Heart right ventricle (tissue), 16 donors: ENCODE data around the gene WDR1. TPM values are rescaled to one million over a fixed set of nuclear protein-coding genes. Genes with fewer than 3 reads are reported as not detected.

Experiments
- ATAC-seq, 8 donors: fragments of 200-7000 bp; cut with Tn5 transposase; one replicate each; pipeline ENCODE4 v1.9.1; 2020; ENCODE audit warnings: mild to moderate bottlenecking in 8 of 8, moderate library complexity in 8 of 8, moderate number of reproducible peaks in 1 of 8
- DNase-seq, 2 donors: peaks; one replicate each; pipeline ENCODE4 v3.0.0-alpha.2; 2020
- H3K27ac ChIP-seq, 10 donors: fragments of 200-600 bp; sonication (generic) in 2 of 10; one replicate each; pipeline versions ENCODE4 v1.5.0 to v1.8.0; 2020 to 2022; ENCODE audit warnings: mild to moderate bottlenecking in 3 of 10
- H3K27me3 ChIP-seq, 7 donors: fragments of 200-600 bp; one replicate each; pipeline ENCODE4 v1.8.0; 2021 to 2022; ENCODE audit warnings: mild to moderate bottlenecking in 2 of 7
- H3K36me3 ChIP-seq, 9 donors: fragments of 200-600 bp; sonication (generic) in 1 of 9; one replicate each; pipeline versions ENCODE4 v1.5.0 to v1.8.0; 2020 to 2022; ENCODE audit warnings: mild to moderate bottlenecking in 2 of 9
- H3K4me1 ChIP-seq, 9 donors: fragments of 200-600 bp; sonication (generic) in 1 of 9; one replicate each; pipeline versions ENCODE4 v1.5.0 to v1.8.0; 2020 to 2022; ENCODE audit warnings: mild to moderate bottlenecking in 4 of 9
- H3K4me3 ChIP-seq, 10 donors: fragments of 200-600 bp; sonication (generic) in 2 of 10; one replicate each; pipeline versions ENCODE4 v1.5.0 to v1.8.0; 2020 to 2022; ENCODE audit warnings: mild to moderate bottlenecking in 7 of 10, moderate library complexity in 2 of 10
- H3K9me3 ChIP-seq, 11 donors: fragments of 200-600 bp in 10 of 11; sonication (generic) in 2 of 11; one replicate each; pipeline versions ENCODE4 v1.5.0 to v1.8.0; 2013 to 2022; ENCODE audit warnings: mild to moderate bottlenecking in 2 of 11, control low read depth in 1 of 11, moderate library complexity in 1 of 11
- WGBS, 2 donors: extraction: QIAGEN DNeasy Blood & Tissue Kit; methylation state at CpG; one replicate each; pipeline ENCODE4 v1.1.7; 2013; ENCODE audit warnings: inconsistent platforms in 1 of 2; 5-methylcytosine and 5-hydroxymethylcytosine counted together
- intact Hi-C, 10 donors: fragments of 100-400 bp; cut with DNase I; formaldehyde crosslinking; loops; one replicate each; pipeline versions ENCODE4 v1.11.1 to v1.14.2; 2022
- polyA plus RNA-seq, 2 donors: library from polyadenylated mRNA; stranded (reverse); fragments of 200-250 nt; gene quantifications; one replicate each; pipeline ENCODE4 v1.2.3, GENCODE V29; 2013
- total RNA-seq, 10 donors: library from RNA; stranded (reverse); fragmentation: NEBNext Ultra II Directional in 3 of 10; extraction: Animal tissue kit (Norgen Biotek cat#: 25700) in 3 of 10; gene quantifications; one replicate each; pipeline versions ENCODE4 v1.2.1 to v1.2.4, GENCODE V29; 2021 to 2023
- TF ChIP-seq, protein P1 (sequence below), 9 donors: fragments of 200-600 bp; sonication (generic) in 2 of 9; IDR thresholded peaks; one replicate each; pipeline versions ENCODE4 v1.5.0 to v1.8.0; 2021 to 2022; ENCODE audit warnings: antibody characterized with exemption in 9 of 9, mild to moderate bottlenecking in 5 of 9, moderate library complexity in 1 of 9
- donor health status: Arrhythmogenic right ventricular cardiomyopathy.
- donor health status: ischemic (EF 13 %, LVEDD 7.1; RV severe dilation, severe dysfunction).
- donor health status: healthy with polysubstance abuse.
- donor health status: DM: no; HTN: yes; CAD: no.
- donor health status: DM: no; HTN: no; CAD: no.
- donor health status: ischemic (EF 25% LVEDD 6.9; RV normal size, moderate dysfunction).
- donor health status: ischemic (EF 25% LVEDD 5.7; RV mildly dilated, moderate dysfunction).
- donor health status: healthy.
- donor health status: DM: yes; HTN: yes; CAD: no.
- donor health status: Ischemic cardiomyopathy.
- donor health status: ischemic (EF 35%, LVEDD 5.7; RV mildly dilated, moderate dysfunction).
- donor health status: nonischemic (EF 11% LVEDD 7.7; RV severe dilation, severe dysfunction).
- donor health status: DM: yes; HTN: yes; CAD: no.
- donor health status: PGD.
- donor health status: ischemic (EF 29% LVEDD 5.4; RV normal size, mild dysfunction).
- donor health status: nonischemic (EF 23%, LVEDD 6.1; RV moderate dilation, normal function).

WDR1 gene
- total and polyA plus RNA-seq, 12 donors: 51.9 to 302 (median 177) TPM

DNA sequence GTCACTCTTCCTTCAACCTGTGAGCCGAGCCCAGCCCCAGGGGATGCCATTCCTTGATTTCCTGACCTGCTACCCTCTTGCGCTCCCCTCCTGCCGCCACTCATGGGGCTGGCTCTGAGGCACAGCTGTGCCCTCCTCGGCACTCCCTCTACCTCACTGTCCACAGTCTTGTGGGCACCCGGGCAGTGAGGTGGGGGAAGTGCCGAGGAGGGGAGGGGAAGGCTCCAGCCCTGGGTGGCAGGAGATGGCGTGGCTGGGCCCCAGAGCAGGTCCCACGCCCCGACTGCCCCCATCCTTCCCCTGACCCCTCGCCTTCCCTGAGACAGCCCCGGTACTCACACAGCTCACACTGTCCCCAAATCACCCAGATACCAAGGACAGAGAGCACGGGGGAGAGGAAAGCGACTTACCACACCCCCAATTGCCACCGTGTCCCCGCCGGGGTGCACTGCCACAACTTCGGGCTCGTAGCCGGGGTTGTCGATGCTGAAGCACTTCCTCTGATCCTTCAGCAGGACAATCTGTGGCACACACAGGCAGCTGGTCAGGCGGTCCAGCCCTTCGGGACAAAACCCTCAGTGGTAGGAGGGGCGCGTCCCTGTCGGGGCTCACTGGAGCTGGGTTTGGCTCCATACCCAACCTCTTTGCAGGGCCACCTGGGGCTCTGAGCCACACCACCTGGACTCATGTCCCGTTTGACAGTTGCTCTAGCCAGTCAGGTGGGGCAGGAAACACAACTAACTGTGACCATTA lies 37.9 kb downstream of the WDR1 start:
- no peak for DNase-seq
- H3K27ac ChIP-seq: peak overlapping the region in 8 of 10 donors; percentile 9 to 72 (median 51)
- WGBS, 2 donors: 90 to 91% methylated on average over 26 of the region's 26 CpGs

DNA sequence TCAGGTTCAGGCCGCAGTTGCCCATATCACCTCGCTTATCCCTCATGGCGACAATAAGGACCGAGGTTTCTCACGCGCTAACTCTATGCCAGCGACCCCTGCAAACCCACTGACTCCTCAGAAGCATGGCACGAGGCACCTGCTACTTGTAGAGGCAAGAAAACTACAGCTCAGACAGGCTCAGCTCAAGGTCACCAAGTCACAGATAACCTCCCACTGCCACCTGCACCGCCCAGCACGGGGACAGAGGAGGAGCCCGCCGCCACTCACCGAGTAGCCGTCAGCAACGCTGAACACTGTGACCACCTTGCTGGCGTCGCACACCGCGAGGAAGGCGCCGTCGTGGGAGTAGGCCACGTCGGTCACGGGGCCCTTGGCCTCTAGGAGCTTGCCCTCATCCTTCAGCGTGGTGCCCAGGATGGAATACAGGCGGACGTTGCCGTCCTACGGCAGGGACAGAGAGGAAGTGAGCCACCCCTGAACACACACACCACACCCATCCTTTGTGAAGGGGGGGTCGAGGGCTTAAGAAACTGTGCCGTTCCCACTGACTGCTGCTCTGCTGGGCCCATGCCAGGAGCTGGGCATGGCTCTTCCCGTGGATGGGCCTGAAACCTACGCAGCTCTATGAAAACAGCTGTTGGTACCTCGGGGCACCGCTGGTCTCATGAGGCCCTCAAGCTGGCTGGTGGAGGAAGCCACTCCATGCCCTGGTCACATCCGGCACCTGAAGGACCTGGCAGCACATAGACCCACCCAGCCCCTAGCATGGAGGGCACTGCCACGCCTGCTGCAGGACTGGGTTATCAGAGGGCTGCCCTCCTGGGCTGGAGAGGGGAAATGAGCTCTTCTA lies 38.9 kb downstream of the WDR1 start:
- 71 to 75% methylated on average over 38 of the region's 38 CpGs for WGBS, 2 donors
- Histone ChIP-seq H3K4me1 (peaks cover 6 to 45% (median 36%) of the 10 kb centered on the region in 9 donors), H3K9me3 (no peaks in the 10 kb centered on the region), H3K27ac (peak overlapping the region in 9 of 10 donors; percentile 4 to 72 (median 50)), H3K27me3 (no peaks in the 10 kb centered on the region), H3K4me3 (no peak overlapping the region), H3K36me3 (peaks cover 5 to 100% (median 84%) of the 10 kb centered on the region in 9 donors)
- intact Hi-C loops: no loop called here
- ATAC-seq (peak in 7 of 8 donors; percentile 9 to 55 (median 40)), DNase-seq (no peak)
- TF ChIP-seq, protein P1, sequence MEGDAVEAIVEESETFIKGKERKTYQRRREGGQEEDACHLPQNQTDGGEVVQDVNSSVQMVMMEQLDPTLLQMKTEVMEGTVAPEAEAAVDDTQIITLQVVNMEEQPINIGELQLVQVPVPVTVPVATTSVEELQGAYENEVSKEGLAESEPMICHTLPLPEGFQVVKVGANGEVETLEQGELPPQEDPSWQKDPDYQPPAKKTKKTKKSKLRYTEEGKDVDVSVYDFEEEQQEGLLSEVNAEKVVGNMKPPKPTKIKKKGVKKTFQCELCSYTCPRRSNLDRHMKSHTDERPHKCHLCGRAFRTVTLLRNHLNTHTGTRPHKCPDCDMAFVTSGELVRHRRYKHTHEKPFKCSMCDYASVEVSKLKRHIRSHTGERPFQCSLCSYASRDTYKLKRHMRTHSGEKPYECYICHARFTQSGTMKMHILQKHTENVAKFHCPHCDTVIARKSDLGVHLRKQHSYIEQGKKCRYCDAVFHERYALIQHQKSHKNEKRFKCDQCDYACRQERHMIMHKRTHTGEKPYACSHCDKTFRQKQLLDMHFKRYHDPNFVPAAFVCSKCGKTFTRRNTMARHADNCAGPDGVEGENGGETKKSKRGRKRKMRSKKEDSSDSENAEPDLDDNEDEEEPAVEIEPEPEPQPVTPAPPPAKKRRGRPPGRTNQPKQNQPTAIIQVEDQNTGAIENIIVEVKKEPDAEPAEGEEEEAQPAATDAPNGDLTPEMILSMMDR (IDR thresholded peaks at IDR 0.05): no peak

More for the DNA sequence above, 37.9 kb downstream of the WDR1 start:
- Histone ChIP-seq H3K27me3 (no peaks in the 10 kb centered on the region), H3K4me3 (no peak overlapping the region), H3K9me3 (no peaks in the 10 kb centered on the region), H3K4me1 (peaks cover 6 to 46% (median 36%) of the 10 kb centered on the region in 9 donors), H3K36me3 (peaks cover 5 to 100% (median 90%) of the 10 kb centered on the region in 9 donors)
- intact Hi-C loops: no loop called here
- TF ChIP-seq, protein P1 (IDR thresholded peaks at IDR 0.05): no peak
- ATAC-seq: peak in 2 of 8 donors; percentile 2 to 10

DNA sequence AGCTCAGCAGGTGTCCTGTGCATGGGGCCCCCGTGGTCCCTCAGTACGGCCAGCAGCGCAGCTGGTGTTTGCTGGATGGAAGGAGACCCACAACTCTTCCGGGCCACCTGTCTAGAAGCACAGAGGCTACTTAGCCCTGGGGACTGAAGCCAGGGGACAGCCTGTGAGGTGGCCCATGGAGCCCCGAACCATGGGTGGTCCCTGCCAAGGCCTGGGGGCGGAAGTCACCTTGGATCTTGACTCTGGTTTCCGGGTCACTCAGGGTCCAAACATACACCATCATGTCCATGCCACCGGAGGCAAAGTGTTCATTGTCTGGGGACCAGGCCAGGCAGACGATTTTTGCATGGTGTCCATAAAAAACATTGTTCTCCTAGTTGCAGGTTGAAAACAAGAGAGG lies 39.5 kb downstream of the WDR1 start:
- TF ChIP-seq, protein P1 (IDR thresholded peaks at IDR 0.05): no peak
- no peak overlapping the region for H3K4me3 ChIP-seq
- peaks cover 6 to 45% (median 36%) of the 10 kb centered on the region in 9 donors for H3K4me1 ChIP-seq
- WGBS, 2 donors: 83 to 87% methylated on average over 9 of the region's 9 CpGs
- intact Hi-C loops: no loop called here
- no peak for ATAC-seq
- no peak for DNase-seq
- H3K27me3 ChIP-seq: no peaks in the 10 kb centered on the region
- H3K27ac ChIP-seq: peak overlapping the region in 2 of 10 donors; percentile 50 to 52
- peaks cover 5 to 100% (median 78%) of the 10 kb centered on the region in 9 donors for H3K36me3 ChIP-seq
- no peaks in the 10 kb centered on the region for H3K9me3 ChIP-seq

- intact Hi-C loops: no loop called here
- TF ChIP-seq, protein P1 (IDR thresholded peaks at IDR 0.05): no peak
- Histone ChIP-seq H3K27me3 (no peaks in the 10 kb centered on the region), H3K4me1 (peaks cover 6 to 42% (median 34%) of the 10 kb centered on the region in 9 donors), H3K4me3 (no peak overlapping the region), H3K27ac (peak overlapping the region in 1 of 10 donors; percentile 26), H3K36me3 (peaks cover 5 to 97% (median 68%) of the 10 kb centered on the region in 9 donors), H3K9me3 (no peaks in the 10 kb centered on the region)
- ATAC-seq (peak in 2 of 8 donors; percentile 3 to 30), DNase-seq (no peak)
- whole genome bisulfite sequencing, 2 donors: 64 to 68% methylated on average over 11 of the region's 11 CpGs
Observed at GRCh38 chr4:10075953-10076391, 40.6 kb downstream of the WDR1 start.
